Spleen (tissue), 13 donors: ENCODE results near the gene CD80. TPM values are rescaled to one million over a fixed set of nuclear protein-coding genes. Genes with fewer than 3 reads are reported as not detected.

Source experiments
- DNase-seq: peaks from one replicate; pipeline ENCODE4 v3.0.0-alpha.2; 2020
- H3K27ac ChIP-seq, 8 donors: fragments of 200-600 bp; sonication (generic) in 7 of 8; 1 replicate in 4 of 8; 2 replicates in 4 of 8; pipeline versions ENCODE4 v1.5.0 to v1.8.0; 2016 to 2021; ENCODE audit warnings: inconsistent platforms in 4 of 8, mild to moderate bottlenecking in 4 of 8, moderate library complexity in 1 of 8
- H3K27me3 ChIP-seq, 7 donors: fragments of 200-600 bp; sonication (generic) in 6 of 7; replicated peaks in 1 of 7; 1 replicate in 4 of 7; 2 replicates in 3 of 7; pipeline versions ENCODE4 v1.5.0 to v1.8.0; 2016 to 2021; ENCODE audit warnings: inconsistent platforms in 3 of 7, mild to moderate bottlenecking in 1 of 7
- H3K36me3 ChIP-seq, 6 donors: fragments of 200-600 bp; sonication (generic) in 5 of 6; 1 replicate in 4 of 6; 2 replicates in 2 of 6; pipeline versions ENCODE4 v1.5.0 to v1.8.0; 2016 to 2021; ENCODE audit warnings: inconsistent platforms in 2 of 6
- H3K4me1 ChIP-seq, 6 donors: fragments of 200-600 bp; sonication (generic) in 5 of 6; 1 replicate in 3 of 6; 2 replicates in 3 of 6; pipeline versions ENCODE4 v1.5.0 to v1.8.0; 2016 to 2021; ENCODE audit warnings: inconsistent platforms in 3 of 6
- H3K4me3 ChIP-seq, 8 donors: fragments of 200-600 bp; sonication (generic) in 7 of 8; 1 replicate in 4 of 8; 2 replicates in 4 of 8; pipeline versions ENCODE4 v1.5.0 to v1.8.0; 2016 to 2021; ENCODE audit warnings: inconsistent platforms in 4 of 8, mild to moderate bottlenecking in 4 of 8, moderate library complexity in 2 of 8
- H3K9me3 ChIP-seq, 8 donors: fragments of 200-600 bp; sonication (generic) in 7 of 8; 1 replicate in 4 of 8; 2 replicates in 4 of 8; pipeline versions ENCODE4 v1.5.0 to v1.8.0; 2016 to 2021; ENCODE audit warnings: inconsistent platforms in 4 of 8
- CTCF ChIP-seq, 11 experiments: fragments of 200-600 bp in 7 of 11; fragments of 450-650 bp in 4 of 11; sonication (generic) in 4 of 11; IDR thresholded peaks in 8 of 11; conservative IDR thresholded peaks in 3 of 11; 1 replicate in 7 of 11; 2 replicates in 4 of 11; pipeline versions ENCODE4 v1.4.0 to v1.8.0; 2016 to 2021; ENCODE audit warnings: antibody characterized with exemption in 11 of 11, inconsistent platforms in 4 of 11, mild to moderate bottlenecking in 1 of 11
- POLR2A ChIP-seq, 3 donors: fragments of 450-650 bp; IDR thresholded peaks; one replicate each; pipeline ENCODE4 v1.5.1; 2017; ENCODE audit warnings: antibody characterized with exemption in 3 of 3, mild to moderate bottlenecking in 1 of 3
- POLR2AphosphoS5 ChIP-seq, 3 donors: sonication (generic); formaldehyde crosslinking; IDR thresholded peaks; one replicate each; pipeline ENCODE4 v1.5.1; 2017; ENCODE audit warnings: antibody characterized with exemption in 3 of 3
- WGBS, 5 donors: extraction: QIAGEN DNeasy Blood & Tissue Kit in 3 of 5; methylation state at CpG; one replicate each; pipeline versions ENCODE4 v1.1.5 to v1.1.7; 2013 to 2018; 5-methylcytosine and 5-hydroxymethylcytosine counted together
- intact Hi-C: fragments of 100-400 bp; cut with DNase I; formaldehyde crosslinking; loops from one replicate; pipeline ENCODE4 v1.15.0; 2023; ENCODE audit warnings: low total_unique reads
- long read RNA-seq, 2 donors: transcript quantifications; one replicate each; lab custom pipeline, GENCODE V29; 2026
- polyA plus RNA-seq, 3 donors: library from polyadenylated mRNA; stranded (reverse); fragments of 200-250 nt; gene quantifications; one replicate each; pipeline ENCODE4 v1.2.1, GENCODE V29; 2013
- total RNA-seq, 7 donors: library from RNA; depleted of rRNA in 3 of 7; stranded (reverse); fragments of >200 nt in 3 of 7; fragmentation: NEBNext Ultra II Directional in 4 of 7; extraction: Animal tissue kit (Norgen Biotek cat#: 25700) in 4 of 7; gene quantifications; one replicate each; pipeline versions ENCODE4 v1.1.0 to v1.2.1, GENCODE V29; 2016 to 2021
- donor health status: healthy with polysubstance abuse.
- donor health status: DM: no; HTN: no; CAD: no; lungs with moderate emphysema.
- donor health status: DM: no; HTN: no; CAD: no.
- donor health status: Bipolar disorder and iron deficiency.
- donor health status: healthy.
- donor health status: DM: no; HTN: no; CAD: no.
- donor health status: DM: yes; HTN: yes; CAD: no.

Gene CD80
- 10 to 100 TPM in 6 of 7 donors, 1 to 10 TPM in 1; 5.7 to 33.0 (median 19.7) TPM for total RNA-seq
- polyA plus RNA-seq, result 1 to 10 TPM; 1.5 to 2.5 (median 2.0) TPM
- long read RNA-seq, donor 1, partial matches to known transcripts, result 16 of 17 reads
- long read RNA-seq, donor 1, other reads (novel, unspliced or antisense), result 0 of 17 reads
- long read RNA-seq, donor 2, result 0 reads

GRCh38 chr3:119559441-119559963 lies at the start of gene CD80:
Gene CD80 (minus strand): TSS chr3:119559614. CDS start chr3:119557728, 1,886 bp downstream.
- Histone ChIP-seq H3K4me1 (peaks cover 5 to 50% (median 32%) of the 10 kb centered on the region in 6 donors), H3K4me3 (peak within 1 kb of the TSS in 5 of 8 donors; percentile 2 to 63 (median 18)), H3K36me3 (no peaks in the 10 kb centered on the region), H3K9me3 (no peaks in the 10 kb centered on the region), H3K27ac (peak within 1 kb of the TSS in 6 of 8 donors; percentile 32 to 85 (median 64)), H3K27me3 (no peaks in the 10 kb centered on the region)
- TF ChIP-seq POLR2AphosphoS5 (IDR thresholded peaks at IDR 0.05), result peak in 2 of 3 donors; percentile 59 to 74
- peak in 8 of 11 experiments; percentile 22 to 56 (median 40) for TF ChIP-seq CTCF (IDR thresholded peaks at IDR 0.05 in 8 of 11, conservative IDR thresholded peaks at IDR 0.05 in 3 of 11)
- no peak for TF ChIP-seq POLR2A (IDR thresholded peaks at IDR 0.05)
- DNase-seq, result peak; percentile 83
- intact Hi-C loops, result no loop called here
- 9 to 33% (median 23%) methylated on average over 7 of the region's 7 CpGs for WGBS, 5 donors

GRCh38 chr3:119608405-119609000 lies 49.1 kb upstream of the CD80 start:
- Histone ChIP-seq H3K4me3 (no peak overlapping the region), H3K27me3 (no peaks in the 10 kb centered on the region), H3K9me3 (peaks cover 0 to 4% (median 0%) of the 10 kb centered on the region in 8 donors), H3K4me1 (no peaks in the 10 kb centered on the region), H3K27ac (no peak overlapping the region), H3K36me3 (no peaks in the 10 kb centered on the region)
- intact Hi-C loops, result no loop called here
- TF ChIP-seq POLR2A (IDR thresholded peaks at IDR 0.05), result no peak
- TF ChIP-seq CTCF (IDR thresholded peaks at IDR 0.05 in 8 of 11, conservative IDR thresholded peaks at IDR 0.05 in 3 of 11), result no peak
- no peak for TF ChIP-seq POLR2AphosphoS5 (IDR thresholded peaks at IDR 0.05)
- 84 to 97% (median 91%) methylated on average over 6 of the region's 6 CpGs for WGBS, 5 donors
- no peak for DNase-seq

- no peak for DNase-seq
- no peaks in the 10 kb centered on the region for H3K36me3 ChIP-seq
- no peaks in the 10 kb centered on the region for H3K9me3 ChIP-seq
- TF ChIP-seq POLR2AphosphoS5 (IDR thresholded peaks at IDR 0.05) (no peak), POLR2A (IDR thresholded peaks at IDR 0.05) (no peak), CTCF (IDR thresholded peaks at IDR 0.05 in 8 of 11, conservative IDR thresholded peaks at IDR 0.05 in 3 of 11) (no peak)
- WGBS, 5 donors, result 78 to 89% (median 86%) methylated on average over 1 of the region's 1 CpG
- H3K27me3 ChIP-seq, result no peaks in the 10 kb centered on the region
- H3K4me1 ChIP-seq, result peaks cover 0 to 14% (median 0%) of the 10 kb centered on the region in 6 donors
- no peak overlapping the region for H3K27ac ChIP-seq
- H3K4me3 ChIP-seq, result no peak overlapping the region
- intact Hi-C loops, result no loop called here
Measured at GRCh38 chr3:119604878-119605277, 45.5 kb upstream of the CD80 start.

- Histone ChIP-seq H3K27me3 (no peaks in the 10 kb centered on the region), H3K9me3 (no peaks in the 10 kb centered on the region), H3K36me3 (no peaks in the 10 kb centered on the region), H3K4me1 (peaks cover 0 to 21% (median 3%) of the 10 kb centered on the region in 6 donors), H3K4me3 (no peak overlapping the region), H3K27ac (no peak overlapping the region)
- no peak for TF ChIP-seq POLR2A (IDR thresholded peaks at IDR 0.05)
- no peak for TF ChIP-seq POLR2AphosphoS5 (IDR thresholded peaks at IDR 0.05)
- TF ChIP-seq CTCF (IDR thresholded peaks at IDR 0.05 in 8 of 11, conservative IDR thresholded peaks at IDR 0.05 in 3 of 11), result no peak
- no peak for DNase-seq
- WGBS, 5 donors, result 37 to 58% (median 47%) methylated on average over 1 of the region's 1 CpG
- intact Hi-C loops, result no loop called here
Measured at GRCh38 chr3:119602676-119603075, 43.3 kb upstream of the CD80 start.
